PC-9 (cell line): Measurements from ENCODE around the gene DNAJA4. TPM values are rescaled to one million over a fixed set of nuclear protein-coding genes. Genes with fewer than 3 reads are reported as not detected.
A peak's percentile ranks its signal among the peaks of the same experiment; 100 is the strongest.
"Not testable (repeated sequence)": the region's sequence is repeated elsewhere in the genome, so short reads cannot be mapped to it uniquely, and the experiment has no call there.

Experiments used
- BruUV-seq: library from RNA; stranded (reverse); fragments of 400-500 nt; replicated peaks from 2 replicates; lab custom pipeline; 2021; lab: Mats Ljungman, UMichigan
- CTCF ChIA-PET: fragments of 300-600 bp; sonication (Branson Sonifier 250); formaldehyde crosslinking; loops from one replicate; lab custom pipeline; 2022; ENCODE audit warnings: antibody characterized with exemption; lab: Charles Lee
- POLR2A ChIA-PET: fragments of 300-600 bp; sonication (Branson Sonifier 250); formaldehyde crosslinking; loops from one replicate; lab custom pipeline; 2022; ENCODE audit warnings: antibody characterized with exemption; ENCODE audit not compliant: unreplicated experiment; lab: Charles Lee
- DNase-seq, 2 experiments: peaks; one replicate each; pipeline versions ENCODE4 v3.0.0 to v3.0.0-alpha.2; 2015 to 2022; ENCODE audit warnings: mixed read lengths in 1 of 2
- H2AFZ ChIP-seq: fragments of 200-600 bp; sonication (generic); 2 replicates; pipeline ENCODE4 v1.8.1; 2017; ENCODE audit warnings: antibody characterized with exemption
- H3F3A ChIP-seq: fragments of 200-600 bp; sonication (generic); 2 replicates; pipeline ENCODE4 v1.8.1; 2017; ENCODE audit warnings: antibody characterized with exemption, mild to moderate bottlenecking, low read depth; ENCODE audit not compliant: insufficient read depth
- H3K27ac ChIP-seq: fragments of 200-600 bp; sonication (generic); 2 replicates; pipeline ENCODE4 v1.6.1; 2016; ENCODE audit warnings: mixed run types
- H3K27me3 ChIP-seq: fragments of 200-600 bp; sonication (generic); 2 replicates; pipeline ENCODE4 v1.6.1; 2016; ENCODE audit warnings: low read depth, mixed run types; ENCODE audit not compliant: insufficient read depth
- H3K36me3 ChIP-seq: fragments of 200-600 bp; sonication (generic); 2 replicates; pipeline ENCODE4 v1.6.1; 2016; ENCODE audit warnings: low read depth, mixed run types
- H3K4me1 ChIP-seq: fragments of 200-600 bp; sonication (generic); replicated peaks from 2 replicates; pipeline ENCODE4 v1.6.1; 2016; ENCODE audit warnings: mixed run types; ENCODE audit not compliant: insufficient read depth
- H3K4me2 ChIP-seq: fragments of 200-600 bp; sonication (generic); 2 replicates; pipeline ENCODE4 v1.6.1; 2017; ENCODE audit warnings: mixed run types
- H3K4me3 ChIP-seq: fragments of 200-600 bp; sonication (generic); 2 replicates; pipeline ENCODE4 v1.6.1; 2016; ENCODE audit warnings: mixed run types
- H3K79me2 ChIP-seq: fragments of 200-600 bp; sonication (generic); 2 replicates; pipeline ENCODE4 v1.6.1; 2017; ENCODE audit warnings: low read depth, mixed run types
- H3K9me2 ChIP-seq: fragments of 200-600 bp; sonication (generic); 2 replicates; pipeline ENCODE4 v1.8.1; 2017; ENCODE audit warnings: mild to moderate bottlenecking; ENCODE audit not compliant: insufficient read depth
- H3K9me3 ChIP-seq: fragments of 200-600 bp; sonication (generic); 2 replicates; pipeline ENCODE4 v1.8.1; 2016; ENCODE audit warnings: low read depth; ENCODE audit not compliant: insufficient read depth
- H4K20me1 ChIP-seq: fragments of 200-600 bp; sonication (generic); 2 replicates; pipeline ENCODE4 v1.8.1; 2017; ENCODE audit not compliant: insufficient read depth
- EZH2 ChIP-seq: fragments of 200-600 bp; sonication (generic); IDR thresholded peaks from 2 replicates; pipeline ENCODE4 v1.8.0; 2017; ENCODE audit warnings: antibody characterized with exemption, low read depth
- intact Hi-C: fragments of 100-400 bp; cut with micrococcal nuclease; formaldehyde crosslinking; loops from one replicate; pipeline ENCODE4 v1.10.0; 2022; ENCODE audit not compliant: unreplicated experiment
- total RNA-seq: library from RNA; stranded (reverse); gene quantifications from 2 replicates; pipeline ENCODE4 v1.2.3, GENCODE V29; 2021
- TF ChIP-seq, protein P1 (sequence below): fragments of 200-600 bp; sonication (generic); conservative IDR thresholded peaks from 2 replicates; pipeline ENCODE4 v1.6.1; 2017; ENCODE audit warnings: mixed run types, antibody characterized with exemption, mild to moderate bottlenecking, moderate library complexity

Gene DNAJA4
- total RNA-seq, 1 experiment from 2014 or later: 0.35 TPM

DNA sequence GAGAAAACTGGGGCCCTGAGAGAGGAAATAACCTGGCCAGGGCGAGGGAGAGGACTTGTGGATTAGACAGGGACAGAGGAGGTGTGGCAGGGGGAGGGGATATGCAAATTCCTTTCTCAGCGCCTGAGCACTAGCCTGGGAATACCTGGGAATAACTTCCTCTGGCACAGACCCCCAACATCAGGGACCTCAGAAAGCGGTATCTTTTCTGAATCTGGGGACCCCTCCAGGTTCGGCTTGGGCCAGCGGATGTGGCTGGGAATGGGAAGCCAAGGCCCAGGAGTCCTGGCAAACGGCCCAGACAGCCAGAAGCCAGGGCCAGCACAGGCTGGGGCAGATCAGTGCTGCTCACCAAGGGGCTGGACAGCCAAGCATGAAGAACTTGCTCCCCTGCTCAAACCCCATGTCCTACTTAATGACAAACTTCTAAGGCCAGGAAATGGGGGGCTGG is 20.8 kb upstream of the DNAJA4 start:
- ChIA-PET POLR2A (no interaction called here), CTCF (interaction anchor here (0.7 to 0.8 kb wide), 2 partner anchors 11 to 67 kb away, joined by 3 to 8 read pairs; no protein-coding TSS in a partner anchor)
- H3K27me3 ChIP-seq: no peaks in the 10 kb centered on the region
- no peak overlapping the region for H3K4me3 ChIP-seq
- BruUV-seq: no TSS peak
- H3K79me2 ChIP-seq: no peaks in the 10 kb centered on the region
- no peaks in the 10 kb centered on the region for H3K9me3 ChIP-seq
- H2AFZ ChIP-seq: no peak overlapping the region
- H3K9me2 ChIP-seq: no peaks in the 10 kb centered on the region
- no peaks in the 10 kb centered on the region for H4K20me1 ChIP-seq
- no peak for TF ChIP-seq EZH2
- TF ChIP-seq, protein P1, sequence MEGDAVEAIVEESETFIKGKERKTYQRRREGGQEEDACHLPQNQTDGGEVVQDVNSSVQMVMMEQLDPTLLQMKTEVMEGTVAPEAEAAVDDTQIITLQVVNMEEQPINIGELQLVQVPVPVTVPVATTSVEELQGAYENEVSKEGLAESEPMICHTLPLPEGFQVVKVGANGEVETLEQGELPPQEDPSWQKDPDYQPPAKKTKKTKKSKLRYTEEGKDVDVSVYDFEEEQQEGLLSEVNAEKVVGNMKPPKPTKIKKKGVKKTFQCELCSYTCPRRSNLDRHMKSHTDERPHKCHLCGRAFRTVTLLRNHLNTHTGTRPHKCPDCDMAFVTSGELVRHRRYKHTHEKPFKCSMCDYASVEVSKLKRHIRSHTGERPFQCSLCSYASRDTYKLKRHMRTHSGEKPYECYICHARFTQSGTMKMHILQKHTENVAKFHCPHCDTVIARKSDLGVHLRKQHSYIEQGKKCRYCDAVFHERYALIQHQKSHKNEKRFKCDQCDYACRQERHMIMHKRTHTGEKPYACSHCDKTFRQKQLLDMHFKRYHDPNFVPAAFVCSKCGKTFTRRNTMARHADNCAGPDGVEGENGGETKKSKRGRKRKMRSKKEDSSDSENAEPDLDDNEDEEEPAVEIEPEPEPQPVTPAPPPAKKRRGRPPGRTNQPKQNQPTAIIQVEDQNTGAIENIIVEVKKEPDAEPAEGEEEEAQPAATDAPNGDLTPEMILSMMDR: no peak
- no peak overlapping the region for H3K4me2 ChIP-seq
- intact Hi-C loops: loop anchor here (10.0 kb wide), 1 partner anchor 181 kb away; no protein-coding TSS in a partner anchor
- 0 out of 2 replicates have a peak, but pooled peaks cover 1% of the 10 kb centered on the region for H3K4me1 ChIP-seq
- H3K27ac ChIP-seq: no peak overlapping the region
- no peaks in the 10 kb centered on the region for H3F3A ChIP-seq
- no peaks in the 10 kb centered on the region for H3K36me3 ChIP-seq
- peak in 1 of 2 experiments; percentile 34 for DNase-seq

DNA sequence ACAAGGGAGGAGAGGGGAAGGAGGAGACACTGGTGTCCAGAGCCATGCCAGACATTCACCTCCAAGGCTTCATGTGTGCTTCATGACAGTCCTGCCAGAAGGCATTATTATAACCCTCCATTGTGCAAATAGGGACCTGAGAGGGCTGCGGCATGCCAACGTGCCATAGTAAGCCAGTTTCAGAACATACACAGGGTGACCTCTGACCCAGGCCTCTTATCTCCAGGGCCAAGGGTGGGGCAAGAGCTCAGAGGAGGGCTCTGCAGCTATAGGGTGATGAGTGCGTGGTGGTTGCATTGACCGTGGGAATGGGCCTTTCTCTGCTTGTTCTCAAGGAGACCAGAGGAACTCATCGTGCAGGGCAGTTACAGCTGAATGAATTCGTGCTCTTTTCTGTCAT is 20.3 kb upstream of the DNAJA4 start:
- no peaks in the 10 kb centered on the region for H3K79me2 ChIP-seq
- DNase-seq: no peak
- TF ChIP-seq, protein P1: no peak
- TF ChIP-seq EZH2: no peak
- no peak overlapping the region for H2AFZ ChIP-seq
- H3K27me3 ChIP-seq: no peaks in the 10 kb centered on the region
- H3K9me2 ChIP-seq: no peaks in the 10 kb centered on the region
- H3K4me3 ChIP-seq: no peak overlapping the region
- no peaks in the 10 kb centered on the region for H3F3A ChIP-seq
- ChIA-PET POLR2A (interaction anchor here (0.8 kb wide), 1 partner anchor 15 kb away, joined by 4 read pairs; no protein-coding TSS in a partner anchor), CTCF (interaction anchor here (0.5 kb wide), 1 partner anchor 60 kb away, joined by 5 read pairs; no protein-coding TSS in a partner anchor)
- BruUV-seq: no TSS peak
- H3K4me1 ChIP-seq: no peaks in the 10 kb centered on the region
- no peaks in the 10 kb centered on the region for H3K36me3 ChIP-seq
- H3K4me2 ChIP-seq: no peak overlapping the region
- intact Hi-C loops: loop anchor here (10.0 kb wide), 1 partner anchor 181 kb away; no protein-coding TSS in a partner anchor
- H4K20me1 ChIP-seq: no peaks in the 10 kb centered on the region
- no peak overlapping the region for H3K27ac ChIP-seq
- H3K9me3 ChIP-seq: no peaks in the 10 kb centered on the region

DNA sequence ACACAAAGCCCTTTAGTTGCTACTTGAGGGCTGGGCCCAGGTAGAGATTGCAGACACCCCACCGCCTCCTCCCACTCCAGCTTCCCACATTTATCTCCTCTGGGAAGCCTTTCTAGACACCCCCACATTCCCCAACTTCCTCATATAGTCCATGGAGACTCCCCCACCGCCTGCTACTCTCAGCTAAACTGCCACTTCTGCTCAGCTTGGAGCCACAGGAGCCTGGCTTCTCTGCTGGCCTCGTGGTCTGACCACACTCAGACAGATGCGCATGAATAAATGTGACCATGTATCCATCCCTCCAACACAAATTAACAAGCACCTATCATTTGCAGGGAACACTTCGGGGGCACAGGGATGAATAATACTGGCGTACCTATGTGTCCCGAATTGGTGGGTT is 19.5 kb upstream of the DNAJA4 start:
- Histone ChIP-seq H3K27me3 (no peaks in the 10 kb centered on the region), H2AFZ (no peak overlapping the region), H3K9me2 (no peaks in the 10 kb centered on the region), H3K4me3 (no peak overlapping the region), H3K79me2 (no peaks in the 10 kb centered on the region), H3K4me1 (no peaks in the 10 kb centered on the region), H4K20me1 (no peaks in the 10 kb centered on the region), H3K9me3 (no peaks in the 10 kb centered on the region), H3F3A (no peaks in the 10 kb centered on the region), H3K36me3 (no peaks in the 10 kb centered on the region), H3K27ac (no peak overlapping the region), H3K4me2 (no peak overlapping the region)
- DNase-seq: no peak
- TF ChIP-seq EZH2: no peak
- TF ChIP-seq, protein P1: no peak
- ChIA-PET CTCF (no interaction called here), POLR2A (interaction anchor here (0.8 kb wide), 1 partner anchor 14 kb away, joined by 4 read pairs; no protein-coding TSS in a partner anchor)
- intact Hi-C loops: loop anchor here (10.0 kb wide), 1 partner anchor 180 kb away; no protein-coding TSS in a partner anchor
- no TSS peak for BruUV-seq

DNA sequence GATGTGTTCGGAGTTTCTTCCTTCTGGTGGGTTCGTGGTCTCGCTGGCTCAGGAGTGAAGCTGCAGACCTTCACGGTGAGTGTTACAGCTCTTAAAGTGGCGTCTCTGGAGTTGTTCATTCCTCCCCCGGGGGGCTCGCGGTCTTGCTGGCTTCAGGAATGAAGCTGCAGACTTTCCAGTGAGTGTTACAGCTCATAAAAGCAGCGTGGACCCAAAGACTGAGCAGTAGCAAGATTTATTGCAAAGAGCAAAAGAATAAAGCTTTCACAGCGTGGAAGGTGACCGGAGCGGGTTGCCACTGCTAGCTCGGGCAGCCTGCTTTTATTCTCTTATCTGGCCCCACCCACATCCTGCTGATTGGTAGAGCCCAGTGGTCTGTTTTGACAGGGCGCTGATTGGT is 19.0 kb upstream of the DNAJA4 start:
- H2AFZ ChIP-seq, H3F3A ChIP-seq, H4K20me1 ChIP-seq, H3K4me2 ChIP-seq, H3K9me3 ChIP-seq, H3K9me2 ChIP-seq, H3K4me3 ChIP-seq, POLR2A ChIA-PET, H3K27ac ChIP-seq, H3K27me3 ChIP-seq, H3K4me1 ChIP-seq, H3K36me3 ChIP-seq, BruUV-seq, H3K79me2 ChIP-seq, DNase-seq, CTCF ChIA-PET: not testable (repeated sequence)
- intact Hi-C loops: loop anchor here (10.0 kb wide), 1 partner anchor 179 kb away; no protein-coding TSS in a partner anchor

DNA sequence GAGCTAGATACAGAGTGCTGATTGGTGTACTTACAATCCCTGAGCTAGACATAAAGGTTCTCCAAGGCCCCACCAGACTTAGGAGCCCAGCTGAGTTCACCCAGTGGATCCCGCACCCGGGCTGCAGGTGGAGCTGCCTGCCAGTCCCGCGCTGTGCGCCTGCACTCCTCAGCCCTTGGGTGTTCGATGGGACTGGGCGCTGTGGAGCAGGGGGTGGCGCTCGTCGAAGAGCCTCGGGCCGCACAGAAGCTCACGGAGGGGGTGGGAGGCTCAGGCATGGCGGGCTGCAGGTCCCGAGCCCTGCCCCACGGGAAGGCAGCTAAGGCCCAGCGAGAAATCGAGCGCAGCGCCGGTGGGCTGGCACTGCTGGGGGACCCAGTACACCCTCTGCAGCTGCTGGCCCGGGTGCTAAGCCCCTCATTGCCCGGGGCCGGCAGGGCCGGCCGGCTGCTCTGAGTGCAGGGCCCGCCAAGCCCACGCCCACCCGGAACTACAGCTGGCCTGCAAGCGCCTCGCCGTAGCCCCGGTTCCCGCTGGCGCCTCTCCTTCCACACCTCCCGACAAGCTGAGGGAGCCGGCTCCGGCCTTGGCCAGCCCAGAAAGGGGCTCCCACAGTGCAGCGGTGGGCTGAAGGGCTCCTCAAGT is 18.3 kb upstream of the DNAJA4 start:
- H3F3A ChIP-seq, H3K4me2 ChIP-seq, H3K4me3 ChIP-seq, POLR2A ChIA-PET, H2AFZ ChIP-seq, H3K27ac ChIP-seq, BruUV-seq, H3K27me3 ChIP-seq, H4K20me1 ChIP-seq, H3K79me2 ChIP-seq, DNase-seq, H3K9me3 ChIP-seq, H3K9me2 ChIP-seq, H3K36me3 ChIP-seq, H3K4me1 ChIP-seq: not testable (repeated sequence)
- intact Hi-C loops: loop anchor here (10.0 kb wide), 1 partner anchor 179 kb away; no protein-coding TSS in a partner anchor
- CTCF ChIA-PET: interaction anchor here (0.6 kb wide), 1 partner anchor 8 kb away, joined by 14 read pairs; no protein-coding TSS in a partner anchor
